COR-L47 (cell line): ENCODE measurements around the gene HMGN1.
"Not testable (repeated sequence)": the region's sequence is repeated elsewhere in the genome, so short reads cannot be mapped to it uniquely, and the experiment has no call there.

Experiments
- DNase-seq: peaks from one replicate; lab custom pipeline; 2025; lab: John Stamatoyannopoulos, UW

The HMGN1 gene, protein sequence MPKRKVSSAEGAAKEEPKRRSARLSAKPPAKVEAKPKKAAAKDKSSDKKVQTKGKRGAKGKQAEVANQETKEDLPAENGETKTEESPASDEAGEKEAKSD

DNA sequence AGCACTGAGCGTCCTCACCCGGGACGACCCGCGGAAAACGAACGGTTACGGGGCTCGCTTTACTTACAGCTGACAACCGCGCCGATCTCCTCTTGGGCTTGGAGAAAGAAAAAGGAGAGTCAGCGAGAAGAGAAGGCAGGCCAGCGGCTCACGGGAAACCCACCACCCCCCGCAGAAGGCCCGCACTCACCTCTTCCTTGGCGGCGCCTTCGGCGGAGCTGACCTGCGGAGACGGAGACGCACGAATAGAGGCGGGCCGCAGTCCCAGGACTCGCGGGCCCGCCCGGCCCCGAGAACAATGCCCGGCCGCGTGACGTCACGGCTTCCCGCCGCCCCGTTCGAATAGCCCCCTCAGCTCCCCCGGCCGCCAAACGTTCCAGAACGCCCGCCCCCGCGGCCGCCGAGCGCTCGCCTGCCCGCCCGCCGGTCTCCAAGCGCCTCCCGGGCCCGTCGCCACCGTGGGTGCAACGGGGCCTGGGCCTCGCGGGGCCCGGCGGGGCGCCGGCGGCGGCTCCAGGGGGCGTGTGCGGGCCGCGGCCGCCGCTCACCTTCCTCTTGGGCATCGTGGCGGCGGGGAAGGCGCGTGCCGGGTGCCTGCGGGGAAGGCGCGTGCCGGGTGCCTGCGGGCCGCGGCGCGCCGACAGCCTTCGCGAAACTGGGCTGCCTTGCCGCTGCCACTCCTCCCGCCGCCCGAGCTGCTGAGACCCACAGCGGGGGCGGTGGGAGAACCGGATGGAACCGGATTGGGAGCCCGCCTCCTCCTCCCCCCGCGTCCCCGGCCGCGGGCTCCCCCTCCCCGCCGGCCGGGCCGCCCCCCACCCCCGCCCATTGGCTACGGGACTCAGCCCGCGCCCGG, at the start of gene HMGN1:
Gene HMGN1, minus strand, starts transcription at position 734 of the 856 bp plus-strand sequence. Its CDS starts 171 bp downstream, at position 563.
- peak; percentile 97 for DNase-seq

DNA sequence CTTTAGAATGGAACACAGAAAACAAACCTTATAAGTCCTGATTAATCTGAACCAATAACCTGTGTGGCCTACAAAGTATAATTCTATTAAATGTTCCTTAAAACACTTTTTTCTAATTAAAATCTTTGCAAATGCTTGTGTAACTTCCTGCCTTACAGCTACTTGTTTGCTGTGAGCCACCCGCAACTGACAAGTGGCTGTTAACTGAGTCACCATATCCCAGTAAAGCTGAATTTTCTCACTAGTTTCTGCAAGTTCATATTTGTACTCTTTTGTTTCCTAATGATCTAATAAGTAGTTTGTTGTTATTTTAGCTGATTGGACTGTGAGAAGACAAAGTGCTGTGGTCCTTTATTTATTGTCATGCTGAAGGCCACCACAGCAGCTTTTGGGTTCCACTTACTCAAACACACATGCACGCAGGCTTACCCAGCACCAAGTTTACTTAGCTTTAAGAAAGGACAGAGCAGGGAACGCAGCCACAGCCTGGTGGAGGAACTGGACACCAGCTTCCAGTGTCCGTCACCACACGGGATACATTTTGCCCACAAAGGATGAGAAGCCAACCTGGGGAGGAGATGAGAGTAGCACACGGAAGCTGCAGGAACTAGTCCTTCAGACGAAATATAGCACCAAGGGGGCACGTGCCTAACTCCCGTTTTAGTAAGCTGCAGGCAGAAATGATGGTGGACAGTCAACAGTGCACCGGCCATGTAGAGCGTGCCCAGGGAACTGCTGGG, 48.9 kb upstream of the HMGN1 start:
- no peak for DNase-seq

- no peak for DNase-seq
Observed at GRCh38 chr21:39392981-39393380, 44.1 kb upstream of the HMGN1 start.

GRCh38 chr21:39390212-39390765, 41.4 kb upstream of the HMGN1 start:
- no peak for DNase-seq

GRCh38 chr21:39388811-39389155, 39.9 kb upstream of the HMGN1 start:
- no peak for DNase-seq

DNA sequence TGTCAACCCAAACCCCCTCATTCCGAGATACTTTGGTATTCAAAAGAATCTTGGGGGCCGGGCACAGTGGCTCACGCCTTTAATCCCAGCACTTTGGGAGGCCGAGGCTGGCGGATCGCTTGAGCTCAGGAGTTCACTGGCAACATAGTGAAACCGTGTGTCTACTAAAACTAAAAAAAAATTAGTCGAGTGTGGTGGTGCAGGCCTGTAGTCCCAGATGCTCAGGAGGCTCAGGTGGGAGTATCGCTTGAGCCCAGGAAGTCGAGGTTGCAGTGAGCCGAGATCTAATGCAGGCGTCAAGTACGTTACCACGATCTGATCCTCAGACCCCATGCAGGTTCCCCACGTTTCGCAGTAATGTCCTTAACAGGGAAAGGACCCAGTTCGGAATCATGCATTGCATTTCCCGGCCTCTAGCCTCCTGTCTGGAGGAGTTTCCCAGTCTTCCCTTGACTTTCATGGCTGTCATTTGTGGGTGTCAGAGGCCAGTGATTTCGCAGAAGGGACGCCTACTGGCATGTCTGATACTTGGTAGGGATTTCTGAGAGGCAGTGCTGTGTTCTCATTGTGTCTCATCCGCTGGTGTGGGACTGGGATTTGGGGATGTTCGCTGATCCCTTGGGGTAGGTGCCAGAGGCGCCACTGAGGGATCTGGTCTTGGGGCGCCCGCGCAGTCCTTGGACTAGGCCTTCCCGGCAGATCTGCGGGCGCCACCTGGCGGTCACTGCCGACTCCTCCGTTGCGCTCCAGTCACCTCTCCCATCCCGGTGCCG, 39.3 kb upstream of the HMGN1 start:
- DNase-seq, result no peak

DNA sequence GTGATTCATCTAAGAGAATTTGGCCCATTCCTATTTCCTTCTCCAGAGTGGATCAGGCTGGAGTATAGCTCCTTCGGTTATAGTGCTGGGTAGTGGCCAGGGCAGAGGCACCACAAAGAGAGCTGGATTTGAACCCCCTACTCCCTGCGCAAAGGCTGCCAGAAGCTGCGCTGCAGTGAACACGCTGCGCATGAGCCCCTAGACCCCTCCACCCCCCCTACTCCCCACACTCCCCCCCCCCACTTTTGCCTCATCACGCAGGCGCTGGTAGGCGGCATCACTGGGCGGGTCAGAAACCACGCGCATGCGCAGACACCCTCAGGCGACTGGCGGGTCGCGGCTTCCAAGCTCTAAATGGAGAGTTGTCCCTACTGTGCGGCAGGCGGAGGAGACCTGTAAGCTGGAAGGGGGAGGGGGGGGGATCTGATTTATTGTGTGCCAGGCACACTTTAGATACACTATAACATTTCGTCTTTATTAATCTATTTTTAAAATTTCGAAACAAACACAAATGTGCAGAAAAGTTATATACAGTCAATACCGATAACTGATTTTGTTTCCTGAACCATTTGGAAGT, 38.7 kb upstream of the HMGN1 start:
- DNase-seq, result peak; percentile 73

DNA sequence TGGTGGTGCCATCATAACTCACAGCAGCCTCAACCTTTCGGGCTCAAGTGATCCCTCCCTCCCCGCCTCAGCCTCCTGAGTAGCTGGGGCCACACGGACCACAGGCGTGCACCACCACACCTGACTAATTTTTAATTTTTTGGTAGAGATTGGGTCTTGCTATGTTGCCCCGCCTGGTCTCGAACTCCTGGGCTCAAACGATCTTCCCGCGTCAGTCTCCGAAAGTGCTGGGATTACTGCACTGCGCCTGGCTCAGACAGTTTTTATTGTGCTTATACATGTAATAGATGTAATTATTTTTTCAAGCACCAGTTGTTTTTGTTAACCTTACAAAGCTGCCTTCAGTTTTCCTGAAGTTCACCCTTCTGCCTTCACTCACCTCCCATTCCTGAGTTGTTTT, 38.0 kb upstream of the HMGN1 start:
- no peak for DNase-seq

GRCh38 chr21:39386194-39386593, 37.3 kb upstream of the HMGN1 start:
- peak; percentile 29 for DNase-seq

GRCh38 chr21:39385299-39386145, 36.6 kb upstream of the HMGN1 start:
- peak; percentile 79 for DNase-seq

GRCh38 chr21:39384674-39385298, 35.9 kb upstream of the HMGN1 start:
- no peak for DNase-seq

DNA sequence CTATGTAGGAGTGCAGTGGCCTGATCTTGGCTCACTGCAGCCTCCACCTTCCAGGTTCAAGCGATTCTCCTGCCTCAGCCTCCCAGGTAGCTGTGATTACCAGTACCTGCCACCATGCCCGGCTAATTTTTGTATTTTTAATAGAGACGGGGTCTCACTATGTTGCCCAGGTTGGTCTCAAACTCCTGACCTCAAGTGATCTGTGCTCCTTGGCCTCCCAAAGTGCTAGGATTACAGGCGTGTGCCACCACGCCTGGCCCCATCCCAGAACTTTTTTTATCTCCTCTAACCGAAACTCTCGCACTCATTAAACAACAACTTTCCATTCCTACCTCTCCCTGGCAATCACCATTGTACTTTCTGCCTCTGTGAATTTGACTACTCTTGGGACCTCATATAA, 33.2 kb upstream of the HMGN1 start:
- not testable (repeated sequence) for DNase-seq

- no peak for DNase-seq
Observed at GRCh38 chr21:39381009-39381408, 32.1 kb upstream of the HMGN1 start.

DNA sequence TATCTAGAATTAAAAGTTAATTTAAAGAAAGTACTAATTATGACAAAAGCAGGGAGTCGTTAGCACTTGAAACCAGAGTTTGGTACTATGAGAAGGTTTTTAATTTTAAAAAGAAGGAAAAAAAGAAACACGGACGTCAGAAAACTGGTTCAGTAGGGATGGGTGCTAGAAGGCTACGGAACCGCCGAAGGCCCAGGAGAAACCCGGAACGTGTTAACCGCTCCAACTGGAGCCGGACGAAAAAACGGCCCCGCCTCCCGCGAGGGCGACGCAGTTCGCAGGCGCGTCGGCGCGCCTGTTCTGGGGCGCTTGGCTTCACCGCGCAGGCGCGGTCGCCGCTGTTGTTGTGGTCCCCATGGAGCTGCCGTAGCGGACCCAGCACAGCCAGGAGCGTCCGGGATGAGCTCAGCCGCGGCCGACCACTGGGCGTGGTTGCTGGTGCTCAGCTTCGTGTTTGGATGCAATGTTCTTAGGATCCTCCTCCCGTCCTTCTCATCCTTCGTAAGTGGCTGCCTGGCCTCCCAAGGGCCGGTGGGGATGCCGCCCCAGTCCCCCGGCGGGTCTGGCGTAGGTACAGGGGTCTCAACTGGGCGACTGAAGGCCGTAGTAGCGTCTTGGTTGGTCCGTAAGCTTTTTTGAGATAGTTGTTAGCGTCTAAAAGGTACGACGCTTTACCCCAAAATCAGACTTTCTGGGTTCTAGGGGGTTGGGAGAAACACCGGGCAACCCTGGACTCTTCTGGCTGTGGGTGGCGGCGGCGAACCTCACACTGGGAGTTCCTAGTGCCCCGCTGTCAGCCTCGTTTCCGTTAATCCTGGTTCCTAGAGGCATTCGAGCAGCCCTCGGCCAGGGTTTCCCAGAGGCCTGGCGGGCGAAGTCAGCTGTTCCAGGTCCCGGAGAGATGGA, 31.4 kb upstream of the HMGN1 start:
- DNase-seq, result peak; percentile 90

DNA sequence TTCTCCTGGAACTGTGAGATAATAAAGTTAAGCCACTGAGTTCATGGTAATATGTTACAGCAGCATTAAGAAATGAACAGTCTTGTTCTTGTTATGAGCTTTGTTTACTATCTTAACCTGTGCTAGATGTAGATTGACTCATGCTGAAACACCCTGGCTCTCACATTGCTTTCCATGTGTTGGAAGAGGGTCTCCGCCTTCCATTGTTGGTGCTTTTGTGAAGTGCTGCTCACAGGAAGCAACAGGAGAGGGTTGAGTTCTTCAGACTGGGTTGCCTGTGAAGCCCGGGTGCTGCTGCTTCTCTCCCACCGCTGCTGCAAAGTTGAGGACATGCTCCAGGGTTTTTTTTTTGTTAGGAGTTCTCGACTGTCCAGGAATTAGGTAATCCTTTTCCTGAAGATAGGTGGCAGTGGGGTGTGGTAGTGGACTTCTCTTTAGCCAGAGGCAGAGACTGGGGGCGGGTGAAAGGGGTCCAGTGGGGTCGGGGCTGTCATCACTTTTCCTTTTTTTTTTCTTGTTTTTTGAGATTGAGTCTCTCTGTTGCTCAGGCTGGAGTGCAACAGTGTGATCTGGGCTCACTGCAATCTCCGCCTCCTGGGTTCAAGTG, 28.7 kb upstream of the HMGN1 start:
- no peak for DNase-seq

GRCh38 chr21:39375446-39375845, 26.6 kb upstream of the HMGN1 start:
- DNase-seq, result no peak

DNA sequence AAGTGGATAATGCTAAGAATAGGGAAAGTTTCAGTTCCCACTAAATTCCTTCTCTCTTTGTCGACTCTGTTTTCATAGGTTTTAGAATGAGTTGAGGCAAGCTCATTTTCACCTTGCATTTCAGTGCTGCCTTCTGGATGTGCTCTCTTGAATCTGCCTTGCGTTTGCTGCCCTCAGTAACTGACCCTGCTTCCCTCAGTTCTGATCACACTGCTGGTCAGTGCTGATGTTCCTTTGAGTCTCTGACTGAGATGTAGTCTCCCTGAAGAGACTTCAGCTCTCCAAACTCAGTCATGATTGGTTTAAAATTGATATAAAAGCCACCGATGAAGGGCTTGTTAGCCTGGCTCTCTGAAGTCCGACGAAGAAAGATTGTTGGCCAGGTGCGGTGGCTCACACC, 25.2 kb upstream of the HMGN1 start:
- DNase-seq, result no peak

DNA sequence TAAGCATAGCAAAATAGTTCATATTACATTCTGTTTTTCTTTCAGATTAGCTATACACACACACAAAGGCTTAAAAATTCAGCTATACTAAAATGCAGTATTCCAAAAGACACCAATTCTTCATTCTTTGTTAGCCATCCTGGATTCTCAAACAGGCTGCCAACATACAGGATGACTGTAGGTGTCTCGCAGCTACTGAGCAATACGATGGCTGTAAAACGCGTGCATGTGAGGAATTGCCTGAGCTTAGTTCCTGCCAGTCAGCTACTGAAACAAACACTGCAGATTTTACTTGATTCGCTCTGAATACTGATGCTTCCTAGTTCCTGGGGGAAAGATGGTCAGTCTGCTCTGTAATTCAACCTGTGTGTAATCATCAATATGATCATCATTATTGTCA, 24.7 kb upstream of the HMGN1 start:
- DNase-seq, result peak; percentile 16

DNA sequence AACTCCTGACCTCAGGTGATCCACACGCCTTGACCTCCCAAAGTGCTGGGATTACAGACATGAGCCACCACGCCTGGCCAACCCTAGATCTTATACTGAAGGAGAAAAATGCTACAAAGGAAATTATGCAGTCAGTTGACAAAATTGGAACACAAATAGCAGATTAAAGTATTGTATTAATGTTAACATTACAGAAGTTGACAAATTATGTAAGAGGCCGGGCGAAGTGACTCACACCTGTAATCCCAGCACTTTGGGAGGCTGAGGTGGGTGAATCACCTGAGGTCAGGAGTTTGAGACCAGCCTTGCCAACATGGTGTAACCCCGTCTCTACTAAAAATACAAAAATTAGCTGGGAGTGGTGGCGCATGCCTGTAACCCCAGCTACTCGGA, 21.0 kb upstream of the HMGN1 start:
- not testable (repeated sequence) for DNase-seq
